ENCODE measurements around the gene NAALADL2.
"Not testable (repeated sequence)": the region's sequence is repeated elsewhere in the genome, so short reads cannot be mapped to it uniquely, and the experiment has no call there.

The NAALADL2 gene

GRCh38 chr3:175413926-175414325, 554.8 kb downstream of the NAALADL2 start:
- DNase-seq (ENCODE audit: low read depth): no peak
- H3K4me3 ChIP-seq (replicated peaks; ENCODE audit: low read depth, low read length): no peak overlapping the region
- no peak for TF ChIP-seq CTCF (IDR thresholded peaks at IDR 0.05; ENCODE audit: low read length, missing control alignments)

- DNase-seq (ENCODE audit: low read depth): no peak
- no peak overlapping the region for H3K4me3 ChIP-seq (replicated peaks; ENCODE audit: low read depth, low read length)
- TF ChIP-seq CTCF (IDR thresholded peaks at IDR 0.05; ENCODE audit: low read length, missing control alignments): no peak
Observed at GRCh38 chr3:175416600-175416999, 557.5 kb downstream of the NAALADL2 start.

- no peak for DNase-seq (ENCODE audit: low read depth)
- no peak for TF ChIP-seq CTCF (IDR thresholded peaks at IDR 0.05; ENCODE audit: low read length, missing control alignments)
- no peak overlapping the region for H3K4me3 ChIP-seq (replicated peaks; ENCODE audit: low read depth, low read length)
Observed at GRCh38 chr3:175417426-175417825, 558.3 kb downstream of the NAALADL2 start.

- no peak for DNase-seq (ENCODE audit: low read depth)
- no peak overlapping the region for H3K4me3 ChIP-seq (replicated peaks; ENCODE audit: low read depth, low read length)
- TF ChIP-seq CTCF (IDR thresholded peaks at IDR 0.05; ENCODE audit: low read length, missing control alignments): no peak
Observed at GRCh38 chr3:175421902-175422301, 562.8 kb downstream of the NAALADL2 start.

GRCh38 chr3:175422744-175423143, 563.6 kb downstream of the NAALADL2 start:
- no peak overlapping the region for H3K4me3 ChIP-seq (replicated peaks; ENCODE audit: low read depth, low read length)
- TF ChIP-seq CTCF (IDR thresholded peaks at IDR 0.05; ENCODE audit: low read length, missing control alignments): no peak
- no peak for DNase-seq (ENCODE audit: low read depth)

- not testable (repeated sequence) for H3K4me3 ChIP-seq (replicated peaks; ENCODE audit: low read depth, low read length); DNase-seq (ENCODE audit: low read depth)
Observed at GRCh38 chr3:175423848-175424247, 564.7 kb downstream of the NAALADL2 start.

- no peak for DNase-seq (ENCODE audit: low read depth)
Observed at GRCh38 chr3:175426805-175427204, 567.7 kb downstream of the NAALADL2 start.

More at GRCh38 chr3:175426805-175427204, 567.7 kb downstream of the NAALADL2 start:
- no peak overlapping the region for H3K4me3 ChIP-seq (replicated peaks; ENCODE audit: low read depth, low read length)
- TF ChIP-seq CTCF (IDR thresholded peaks at IDR 0.05; ENCODE audit: low read length, missing control alignments): no peak
